Left ventricle myocardium inferior (tissue), 1 donor: ENCODE data around the gene IDH3G. TPM values are rescaled to one million over a fixed set of nuclear protein-coding genes. Genes with fewer than 3 reads are reported as not detected.

Source experiments
- DNase-seq: peaks from one replicate; pipeline ENCODE4 v3.0.0-alpha.2; 2020
- H3K27ac ChIP-seq: fragments of 200-600 bp; replicated peaks from 2 replicates; pipeline ENCODE4 v1.8.0; 2021
- H3K27me3 ChIP-seq: fragments of 200-600 bp; 2 replicates; pipeline ENCODE4 v1.8.0; 2021; ENCODE audit warnings: low read depth
- H3K36me3 ChIP-seq: fragments of 200-600 bp; 2 replicates; pipeline ENCODE4 v1.8.0; 2021
- H3K4me1 ChIP-seq: fragments of 200-600 bp; 2 replicates; pipeline ENCODE4 v1.8.0; 2021
- H3K4me3 ChIP-seq: fragments of 200-600 bp; 2 replicates; pipeline ENCODE4 v1.8.0; 2021; ENCODE audit warnings: mild to moderate bottlenecking, moderate library complexity
- H3K9me3 ChIP-seq: fragments of 200-600 bp; replicated peaks from 2 replicates; pipeline ENCODE4 v1.8.0; 2021
- CTCF ChIP-seq: fragments of 200-600 bp; IDR thresholded peaks from 2 replicates; pipeline ENCODE4 v1.8.0; 2021; ENCODE audit warnings: antibody characterized with exemption, mild to moderate bottlenecking, borderline replicate concordance
- intact Hi-C: fragments of 100-400 bp; cut with micrococcal nuclease; formaldehyde crosslinking; loops from one replicate; pipeline ENCODE4 v1.11.0; 2022
- long read RNA-seq: library from polyadenylated mRNA; unstranded; transcript quantifications from one replicate; pipeline ENCODE4 v2.0.0, GENCODE V29; 2021
- total RNA-seq: library from RNA; stranded (reverse); fragmentation: NEBNext Ultra II Directional; extraction: Animal tissue kit (Norgen Biotek cat#: 25700); gene quantifications from one replicate; pipeline ENCODE4 v1.2.1, GENCODE V29; 2021
- donor health status: DM: no; HTN: yes; CAD: no; lungs with severe emphysema.

The IDH3G gene
- 72.5 TPM for total RNA-seq
- long read RNA-seq, partial matches to known transcripts, result 18 of 127 reads
- long read RNA-seq, other reads (novel, unspliced or antisense), result 109 of 127 reads

- Histone ChIP-seq H3K4me3 (peak within 1 kb of the TSS; percentile 82), H3K27me3 (no peaks in the 10 kb centered on the region), H3K4me1 (peaks cover 53% of the 10 kb centered on the region), H3K27ac (peak within 1 kb of the TSS; percentile 98), H3K36me3 (peaks cover 21% of the 10 kb centered on the region), H3K9me3 (no peaks in the 10 kb centered on the region)
- TF ChIP-seq CTCF, result peak; percentile 35
- DNase-seq, result peak; percentile 90
- intact Hi-C loops, result no loop called here
These were observed at the start of gene IDH3G, which contains the start of gene SSR4 for GRCh38 chrX:153794018-153794896. IDH3G (minus strand) TSS chrX:153794375; CDS start chrX:153794326, 49 bp downstream. SSR4 (plus strand) TSS chrX:153794668; CDS start chrX:153794688, 20 bp downstream.

- intact Hi-C loops, result no loop called here
- H3K36me3 ChIP-seq, result no peaks in the 10 kb centered on the region
- H3K4me3 ChIP-seq, result no peak overlapping the region
- H3K27ac ChIP-seq, result no peak overlapping the region
- H3K27me3 ChIP-seq, result no peaks in the 10 kb centered on the region
- no peak for DNase-seq
- no peaks in the 10 kb centered on the region for H3K4me1 ChIP-seq
- H3K9me3 ChIP-seq, result no peaks in the 10 kb centered on the region
- no peak for TF ChIP-seq CTCF
These were observed 42.7 kb upstream of the IDH3G start for GRCh38 chrX:153836921-153837320.

GRCh38 chrX:153832728-153833127 lies 38.6 kb upstream of the IDH3G start:
- H3K36me3 ChIP-seq, result no peaks in the 10 kb centered on the region
- no peak for TF ChIP-seq CTCF
- DNase-seq, result no peak
- H3K27ac ChIP-seq, result no peak overlapping the region
- peaks cover 9% of the 10 kb centered on the region for H3K4me1 ChIP-seq
- intact Hi-C loops, result no loop called here
- no peaks in the 10 kb centered on the region for H3K9me3 ChIP-seq
- H3K27me3 ChIP-seq, result peaks cover 17% of the 10 kb centered on the region
- H3K4me3 ChIP-seq, result no peak overlapping the region

DNA sequence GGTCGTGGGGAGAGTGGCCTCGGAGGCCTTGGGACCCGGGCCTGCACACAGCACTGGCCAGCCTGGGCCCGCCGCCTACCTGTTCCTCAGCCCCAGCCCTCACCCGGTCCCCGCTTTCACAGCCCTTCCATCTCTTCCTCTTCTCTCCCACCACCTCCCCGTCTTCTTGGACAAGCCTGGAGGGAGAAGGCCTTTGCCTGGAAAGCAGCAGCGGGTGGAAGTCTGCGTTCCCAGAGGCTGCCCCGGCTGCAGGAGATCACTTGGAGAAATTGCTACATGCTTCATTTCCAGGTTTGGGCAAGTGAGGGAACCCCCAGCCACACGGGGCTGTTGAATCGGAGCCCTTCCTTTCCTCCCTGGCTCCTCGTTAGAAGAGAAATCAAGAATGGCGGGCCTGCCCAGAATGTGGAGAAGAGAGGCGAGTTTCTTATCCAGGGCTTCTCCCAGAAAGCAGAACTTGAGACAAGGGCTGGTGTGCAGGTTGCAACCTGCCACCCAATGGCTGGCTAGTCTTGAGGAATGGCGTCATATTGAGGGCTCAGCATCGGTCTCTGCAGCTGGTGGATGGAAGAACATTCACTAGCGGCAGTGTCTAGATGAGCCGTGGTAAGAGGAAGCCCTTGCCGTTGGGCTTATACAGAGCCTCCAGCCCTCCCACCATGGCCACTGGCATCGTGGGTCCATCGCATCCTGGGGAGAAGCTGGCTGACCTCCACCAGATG lies 37.4 kb upstream of the IDH3G start:
- no peaks in the 10 kb centered on the region for H3K36me3 ChIP-seq
- peaks cover 17% of the 10 kb centered on the region for H3K27me3 ChIP-seq
- H3K4me1 ChIP-seq, result peaks cover 9% of the 10 kb centered on the region
- TF ChIP-seq CTCF, result no peak
- no peak overlapping the region for H3K4me3 ChIP-seq
- no peak for DNase-seq
- H3K27ac ChIP-seq, result no peak overlapping the region
- intact Hi-C loops, result no loop called here
- no peaks in the 10 kb centered on the region for H3K9me3 ChIP-seq

DNA sequence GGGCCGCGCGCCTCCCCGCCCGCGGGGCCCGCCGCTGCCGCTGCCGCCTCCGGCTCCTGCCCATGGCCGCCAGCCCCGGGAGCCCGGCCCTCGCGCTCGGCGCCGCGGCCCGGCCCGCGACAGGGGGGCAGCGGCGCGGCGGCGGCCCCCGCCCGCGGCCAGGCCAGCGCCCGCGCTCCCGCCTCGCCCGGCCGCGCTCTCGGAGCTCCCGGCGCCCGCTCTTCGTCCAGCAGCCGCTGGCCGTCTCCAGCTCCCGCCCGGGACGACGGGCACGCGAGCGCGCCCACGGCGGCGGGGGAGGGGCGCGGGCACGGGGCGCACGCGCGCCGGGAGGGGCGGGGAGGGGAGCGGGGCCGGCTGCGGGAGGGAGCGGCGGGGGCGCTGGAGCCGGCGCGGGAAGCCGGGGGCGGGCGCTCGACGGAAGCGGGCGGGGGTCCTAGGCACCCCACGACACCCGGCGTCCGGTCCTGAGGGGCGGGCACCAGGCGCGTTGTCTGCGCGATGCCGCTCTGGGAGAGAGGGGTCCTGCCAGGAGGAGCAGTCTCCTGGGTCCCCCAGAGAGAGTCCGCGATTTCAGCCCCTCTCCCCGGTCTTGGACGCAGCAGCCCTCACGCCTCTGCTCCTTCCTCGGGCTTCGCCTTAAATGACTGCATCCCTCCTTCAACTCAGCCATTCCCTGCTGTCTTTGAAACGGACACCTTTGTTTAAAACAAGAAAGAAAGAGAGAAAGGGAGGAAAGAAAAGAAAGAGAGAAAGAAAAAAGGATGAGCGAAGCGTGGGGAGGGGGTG lies 36.7 kb upstream of the IDH3G start:
- H3K9me3 ChIP-seq, result no peaks in the 10 kb centered on the region
- peaks cover 17% of the 10 kb centered on the region for H3K27me3 ChIP-seq
- peak overlapping the region; percentile 65 for H3K4me3 ChIP-seq
- intact Hi-C loops, result no loop called here
- DNase-seq, result no peak
- peaks cover 9% of the 10 kb centered on the region for H3K4me1 ChIP-seq
- H3K36me3 ChIP-seq, result no peaks in the 10 kb centered on the region
- H3K27ac ChIP-seq, result no peak overlapping the region
- no peak for TF ChIP-seq CTCF
